Caco-2 (cell line): ENCODE results near the gene PTPN14. TPM values are rescaled to one million over a fixed set of nuclear protein-coding genes. Genes with fewer than 3 reads are reported as not detected.

Experiments used
- BruUV-seq: library from RNA; stranded (reverse); fragments of 400-500 nt; replicated peaks from 2 replicates; lab custom pipeline; 2021; lab: Mats Ljungman, UMichigan
- CTCF ChIA-PET: fragments of 300-600 bp; sonication (Branson Sonifier 250); formaldehyde crosslinking; loops from one replicate; lab custom pipeline; 2022; ENCODE audit warnings: antibody characterized with exemption; lab: Charles Lee
- POLR2A ChIA-PET: fragments of 300-600 bp; sonication (Branson Sonifier 250); formaldehyde crosslinking; loops from one replicate; lab custom pipeline; 2022; ENCODE audit warnings: antibody characterized with exemption; lab: Charles Lee
- DNase-seq, 2 experiments: peaks; one replicate each; pipeline versions ENCODE4 v3.0.0 to v3.0.0-alpha.2; 2020 to 2022
- H3K27me3 ChIP-seq: replicated peaks from 2 replicates; pipeline ENCODE4 v1.6.0; 2011; ENCODE audit warnings: low read length; ENCODE audit not compliant: control insufficient read depth, insufficient read depth
- H3K36me3 ChIP-seq: 2 replicates; pipeline ENCODE4 v1.5.1; 2011; ENCODE audit warnings: low read length; ENCODE audit not compliant: control insufficient read depth, insufficient read depth
- H3K4me1 ChIP-seq: fragments of 250-450 bp; sonication (Bioruptor Pico); 2 replicates; pipeline ENCODE4 v1.5.1; 2020; ENCODE audit warnings: mild to moderate bottlenecking
- H3K4me3 ChIP-seq: 2 replicates; pipeline ENCODE4 v1.5.1; 2011; ENCODE audit warnings: low read depth, mild to moderate bottlenecking, control low read depth, low read length
- H3K9me3 ChIP-seq: fragments of 250-450 bp; sonication (Bioruptor Pico); 2 replicates; pipeline ENCODE4 v1.5.1; 2020; ENCODE audit warnings: mild to moderate bottlenecking, moderate library complexity
- H3K27ac Mint-ChIP-seq: one replicate; pipeline ENCODE4 v1.8.0; 2022; ENCODE audit warnings: mixed read lengths; ENCODE audit not compliant: unreplicated experiment
- H3K27me3 Mint-ChIP-seq: one replicate; pipeline ENCODE4 v1.8.0; 2022; ENCODE audit warnings: mixed read lengths; ENCODE audit not compliant: insufficient read depth, unreplicated experiment
- H3K36me3 Mint-ChIP-seq: one replicate; pipeline ENCODE4 v1.8.0; 2022; ENCODE audit warnings: mild to moderate bottlenecking, mixed read lengths; ENCODE audit not compliant: insufficient read depth, unreplicated experiment
- H3K4me1 Mint-ChIP-seq: one replicate; pipeline ENCODE4 v1.8.0; 2022; ENCODE audit warnings: low read depth, mixed read lengths; ENCODE audit not compliant: unreplicated experiment
- H3K4me3 Mint-ChIP-seq: one replicate; pipeline ENCODE4 v1.8.0; 2022; ENCODE audit warnings: mild to moderate bottlenecking, moderate library complexity, mixed read lengths; ENCODE audit not compliant: unreplicated experiment
- H3K9me3 Mint-ChIP-seq: one replicate; pipeline ENCODE4 v1.8.0; 2022; ENCODE audit warnings: mixed read lengths; ENCODE audit not compliant: unreplicated experiment
- CTCF ChIP-seq, 2 experiments: fragments of 200-600 bp in 1 of 2; IDR thresholded peaks; 1 replicate in 1 of 2; 2 replicates in 1 of 2; pipeline versions ENCODE4 v1.5.1 to v1.8.0; 2011 to 2022; ENCODE audit warnings: antibody characterized with exemption in 1 of 2, control low read depth in 1 of 2, inconsistent platforms in 1 of 2, low read depth in 1 of 2, low read length in 1 of 2, mild to moderate bottlenecking in 1 of 2, moderate library complexity in 1 of 2; ENCODE audit not compliant: insufficient read depth in 1 of 2, severe bottlenecking in 1 of 2, unreplicated experiment in 1 of 2
- intact Hi-C: fragments of 100-400 bp; cut with micrococcal nuclease; formaldehyde crosslinking; loops from one replicate; pipeline ENCODE4 v1.10.0; 2022; ENCODE audit not compliant: unreplicated experiment
- total RNA-seq: library from RNA; stranded (reverse); gene quantifications from 2 replicates; pipeline ENCODE4 v1.2.3, GENCODE V29; 2022

The PTPN14 gene
- total RNA-seq, 1 experiment from 2014 or later = 103 TPM

GRCh38 chr1:214317734-214318133 lies 233.7 kb downstream of the PTPN14 start:
- Mint-ChIP-seq H3K9me3 (no peaks in the 10 kb centered on the region), H3K4me1 (peaks cover 8% of the 10 kb centered on the region), H3K27ac (no peak overlapping the region), H3K4me3 (no peak overlapping the region), H3K36me3 (peaks cover 91% of the 10 kb centered on the region), H3K27me3 (no peaks in the 10 kb centered on the region)
- Histone ChIP-seq H3K4me3 (no peak overlapping the region), H3K36me3 (peaks cover 5% of the 10 kb centered on the region), H3K9me3 (no peaks in the 10 kb centered on the region), H3K4me1 (peaks cover 14% of the 10 kb centered on the region; the same call in 1 of the 2 replicates), H3K27me3 (no peaks in the 10 kb centered on the region)
- BruUV-seq = no TSS peak
- no peak for DNase-seq
- POLR2A ChIA-PET = no interaction called here
- intact Hi-C loops = no loop called here
- CTCF ChIA-PET = interaction anchor here (0.6 to 3.5 kb wide), 6 partner anchors 12 to 104 kb away, joined by 3 to 17 read pairs (median 6); no protein-coding TSS in a partner anchor
- no peak for TF ChIP-seq CTCF (IDR thresholded peaks at IDR 0.05; ENCODE audit: insufficient read depth in 1 of 2, low read depth in 1 of 2, low read length in 1 of 2, severe bottlenecking in 1 of 2, unreplicated experiment in 1 of 2)

GRCh38 chr1:214317300-214317699 lies 234.1 kb downstream of the PTPN14 start:
- CTCF ChIA-PET = interaction anchor here (1.6 to 3.5 kb wide), 4 partner anchors 12 to 104 kb away, joined by 4 to 17 read pairs (median 11); no protein-coding TSS in a partner anchor
- intact Hi-C loops = no loop called here
- Histone ChIP-seq H3K9me3 (no peaks in the 10 kb centered on the region), H3K27me3 (no peaks in the 10 kb centered on the region), H3K4me1 (peaks cover 14% of the 10 kb centered on the region; the same call in 1 of the 2 replicates), H3K36me3 (peaks cover 4% of the 10 kb centered on the region), H3K4me3 (no peak overlapping the region)
- Mint-ChIP-seq H3K4me3 (no peak overlapping the region), H3K27me3 (no peaks in the 10 kb centered on the region), H3K27ac (no peak overlapping the region), H3K4me1 (peaks cover 12% of the 10 kb centered on the region), H3K36me3 (peaks cover 87% of the 10 kb centered on the region), H3K9me3 (no peaks in the 10 kb centered on the region)
- BruUV-seq = no TSS peak
- TF ChIP-seq CTCF (IDR thresholded peaks at IDR 0.05; ENCODE audit: insufficient read depth in 1 of 2, low read depth in 1 of 2, low read length in 1 of 2, severe bottlenecking in 1 of 2, unreplicated experiment in 1 of 2) = no peak
- DNase-seq = no peak
- POLR2A ChIA-PET = no interaction called here

- Histone ChIP-seq H3K4me1 (peaks cover 14% of the 10 kb centered on the region; the same call in 1 of the 2 replicates), H3K36me3 (peaks cover 4% of the 10 kb centered on the region), H3K27me3 (no peaks in the 10 kb centered on the region), H3K9me3 (no peaks in the 10 kb centered on the region), H3K4me3 (no peak overlapping the region)
- intact Hi-C loops = no loop called here
- DNase-seq = peak in 1 of 2 experiments; percentile 27
- ChIA-PET POLR2A (interaction anchor here (0.7 kb wide), 1 partner anchor 41 kb away, joined by 3 read pairs; no protein-coding TSS in a partner anchor), CTCF (interaction anchor here (1.6 to 3.5 kb wide), 4 partner anchors 13 to 103 kb away, joined by 4 to 17 read pairs (median 11); no protein-coding TSS in a partner anchor)
- H3K9me3 Mint-ChIP-seq = no peaks in the 10 kb centered on the region
- no peak overlapping the region for H3K4me3 Mint-ChIP-seq
- no peaks in the 10 kb centered on the region for H3K27me3 Mint-ChIP-seq
- BruUV-seq = no TSS peak
- H3K36me3 Mint-ChIP-seq = peaks cover 80% of the 10 kb centered on the region
- no peak for TF ChIP-seq CTCF (IDR thresholded peaks at IDR 0.05; ENCODE audit: insufficient read depth in 1 of 2, low read depth in 1 of 2, low read length in 1 of 2, severe bottlenecking in 1 of 2, unreplicated experiment in 1 of 2)
- peak overlapping the region; percentile 30 for H3K27ac Mint-ChIP-seq
- H3K4me1 Mint-ChIP-seq = peaks cover 14% of the 10 kb centered on the region
These were observed 234.8 kb downstream of the PTPN14 start for GRCh38 chr1:214316593-214316992.
